ENCODE measurements around the gene ADIRF.
"Not testable (repeated sequence)": the region's sequence is repeated elsewhere in the genome, so short reads cannot be mapped to it uniquely, and the experiment has no call there.

ADIRF gene

GRCh38 chr10:86968271-86968993 lies at the start of gene ADIRF:
ADIRF (plus strand) TSS chr10:86968482; CDS start chr10:86968545, 63 bp downstream.
- no peak for DNase-seq (ENCODE audit: low read depth in 2 of 2)

GRCh38 chr10:86922553-86922961 lies 45.7 kb upstream of the ADIRF start:
- no peak for DNase-seq (ENCODE audit: low read depth in 2 of 2)

GRCh38 chr10:86929468-86930380 lies 38.6 kb upstream of the ADIRF start:
- DNase-seq (ENCODE audit: low read depth in 2 of 2), result no peak

- no peak for DNase-seq (ENCODE audit: low read depth in 2 of 2)
These were observed 36.4 kb upstream of the ADIRF start for GRCh38 chr10:86931872-86932271.

GRCh38 chr10:86932674-86933073 lies 35.6 kb upstream of the ADIRF start:
- no peak for DNase-seq (ENCODE audit: low read depth in 2 of 2)

- not testable (repeated sequence) for DNase-seq (ENCODE audit: low read depth in 2 of 2)
These were observed 34.0 kb upstream of the ADIRF start for GRCh38 chr10:86934162-86934711.

- DNase-seq (ENCODE audit: low read depth in 2 of 2), result no peak
These were observed 31.4 kb upstream of the ADIRF start for GRCh38 chr10:86936661-86937501.

- no peak for DNase-seq (ENCODE audit: low read depth in 2 of 2)
These were observed 30.7 kb upstream of the ADIRF start for GRCh38 chr10:86937502-86938154.

- no peak for DNase-seq (ENCODE audit: low read depth in 2 of 2)
These were observed 30.0 kb upstream of the ADIRF start for GRCh38 chr10:86938260-86938659.

GRCh38 chr10:86940076-86940475 lies 28.2 kb upstream of the ADIRF start:
- DNase-seq (ENCODE audit: low read depth in 2 of 2), result not testable (repeated sequence)

- DNase-seq (ENCODE audit: low read depth in 2 of 2), result no peak
These were observed 27.6 kb upstream of the ADIRF start for GRCh38 chr10:86940677-86941076.

GRCh38 chr10:86941426-86941825 lies 26.9 kb upstream of the ADIRF start:
- DNase-seq (ENCODE audit: low read depth in 2 of 2), result no peak

- DNase-seq (ENCODE audit: low read depth in 2 of 2), result no peak
These were observed 26.3 kb upstream of the ADIRF start for GRCh38 chr10:86941991-86942421.

- no peak for DNase-seq (ENCODE audit: low read depth in 2 of 2)
These were observed 25.6 kb upstream of the ADIRF start for GRCh38 chr10:86942441-86943315.

GRCh38 chr10:86943316-86944030 lies 24.8 kb upstream of the ADIRF start:
- no peak for DNase-seq (ENCODE audit: low read depth in 2 of 2)

GRCh38 chr10:86944031-86944419 lies 24.3 kb upstream of the ADIRF start:
- DNase-seq (ENCODE audit: low read depth in 2 of 2), result no peak

- no peak for DNase-seq (ENCODE audit: low read depth in 2 of 2)
These were observed 23.8 kb upstream of the ADIRF start for GRCh38 chr10:86944471-86944870.

GRCh38 chr10:86944907-86945306 lies 23.4 kb upstream of the ADIRF start:
- DNase-seq (ENCODE audit: low read depth in 2 of 2), result no peak

All from stimulated activated CD8-positive, alpha-beta memory T cell treated with anti-CD3 and anti-CD28 coated beads, Interleukin-7, amount 100 ng/mL, for 1 hour (primary cell).